Measurements from ENCODE around the gene ZNF511.

ZNF511 gene

GRCh38 chr10:133338080-133339071, 29.7 kb downstream of the ZNF511 start:
- no peak for DNase-seq (ENCODE audit: low read depth, low spot score)
- H3K27ac ChIP-seq = no peak overlapping the region
- TF ChIP-seq POLR2AphosphoS5 (IDR thresholded peaks at IDR 0.05; ENCODE audit: borderline replicate concordance, low read depth, low read length) (no peak), FOXP2 (optimal IDR thresholded peaks at IDR 0.05; ENCODE audit: control extremely low read depth, extremely low read length, insufficient read depth) (no peak), EZH2 (IDR thresholded peaks at IDR 0.05) (no peak)
- no peak overlapping the region for H3K4me3 ChIP-seq
- H3K36me3 ChIP-seq (ENCODE audit: insufficient read depth, low read length) = no peaks in the 10 kb centered on the region
- H3K9ac ChIP-seq (ENCODE audit: insufficient read length) = no peak overlapping the region
- H3K9me3 ChIP-seq (ENCODE audit: low read depth, low read length) = no peaks in the 10 kb centered on the region

GRCh38 chr10:133339708-133340380, 31.1 kb downstream of the ZNF511 start:
- Histone ChIP-seq H3K9ac (ENCODE audit: insufficient read length) (no peak overlapping the region), H3K9me3 (ENCODE audit: low read depth, low read length) (no peaks in the 10 kb centered on the region), H3K36me3 (ENCODE audit: insufficient read depth, low read length) (no peaks in the 10 kb centered on the region), H3K27ac (no peak overlapping the region), H3K4me3 (no peak overlapping the region)
- TF ChIP-seq EZH2 (IDR thresholded peaks at IDR 0.05) (no peak), FOXP2 (optimal IDR thresholded peaks at IDR 0.05; ENCODE audit: control extremely low read depth, extremely low read length, insufficient read depth) (no peak), POLR2AphosphoS5 (IDR thresholded peaks at IDR 0.05; ENCODE audit: borderline replicate concordance, low read depth, low read length) (no peak)
- DNase-seq (ENCODE audit: low read depth, low spot score) = no peak

- no peak for TF ChIP-seq FOXP2 (optimal IDR thresholded peaks at IDR 0.05; ENCODE audit: control extremely low read depth, extremely low read length, insufficient read depth)
- no peak for TF ChIP-seq POLR2AphosphoS5 (IDR thresholded peaks at IDR 0.05; ENCODE audit: borderline replicate concordance, low read depth, low read length)
- no peak for TF ChIP-seq EZH2 (IDR thresholded peaks at IDR 0.05)
Measured at GRCh38 chr10:133341983-133342382, 33.3 kb downstream of the ZNF511 start.

GRCh38 chr10:133342942-133343341, 34.2 kb downstream of the ZNF511 start:
- no peaks in the 10 kb centered on the region for H3K9me3 ChIP-seq (ENCODE audit: low read depth, low read length)
- DNase-seq (ENCODE audit: low read depth, low spot score) = no peak
- TF ChIP-seq EZH2 (IDR thresholded peaks at IDR 0.05) (no peak), POLR2AphosphoS5 (IDR thresholded peaks at IDR 0.05; ENCODE audit: borderline replicate concordance, low read depth, low read length) (no peak), FOXP2 (optimal IDR thresholded peaks at IDR 0.05; ENCODE audit: control extremely low read depth, extremely low read length, insufficient read depth) (no peak)
- H3K9ac ChIP-seq (ENCODE audit: insufficient read length) = no peak overlapping the region
- H3K36me3 ChIP-seq (ENCODE audit: insufficient read depth, low read length) = no peaks in the 10 kb centered on the region
- H3K27ac ChIP-seq = no peak overlapping the region
- no peak overlapping the region for H3K4me3 ChIP-seq

More at GRCh38 chr10:133341983-133342382, 33.3 kb downstream of the ZNF511 start:
- Histone ChIP-seq H3K9ac (ENCODE audit: insufficient read length) (no peak overlapping the region), H3K9me3 (ENCODE audit: low read depth, low read length) (no peaks in the 10 kb centered on the region), H3K36me3 (ENCODE audit: insufficient read depth, low read length) (no peaks in the 10 kb centered on the region), H3K4me3 (no peak overlapping the region), H3K27ac (no peak overlapping the region)
- DNase-seq (ENCODE audit: low read depth, low spot score) = no peak

GRCh38 chr10:133343558-133343957, 34.8 kb downstream of the ZNF511 start:
- Histone ChIP-seq H3K4me3 (no peak overlapping the region), H3K27ac (no peak overlapping the region), H3K9me3 (ENCODE audit: low read depth, low read length) (no peaks in the 10 kb centered on the region), H3K9ac (ENCODE audit: insufficient read length) (no peak overlapping the region), H3K36me3 (ENCODE audit: insufficient read depth, low read length) (no peaks in the 10 kb centered on the region)
- TF ChIP-seq FOXP2 (optimal IDR thresholded peaks at IDR 0.05; ENCODE audit: control extremely low read depth, extremely low read length, insufficient read depth) (no peak), POLR2AphosphoS5 (IDR thresholded peaks at IDR 0.05; ENCODE audit: borderline replicate concordance, low read depth, low read length) (no peak), EZH2 (IDR thresholded peaks at IDR 0.05) (no peak)
- no peak for DNase-seq (ENCODE audit: low read depth, low spot score)

- no peak for DNase-seq (ENCODE audit: low read depth, low spot score)
- Histone ChIP-seq H3K27ac (no peak overlapping the region), H3K4me3 (no peak overlapping the region), H3K36me3 (ENCODE audit: insufficient read depth, low read length) (no peaks in the 10 kb centered on the region), H3K9me3 (ENCODE audit: low read depth, low read length) (no peaks in the 10 kb centered on the region), H3K9ac (ENCODE audit: insufficient read length) (no peak overlapping the region)
- TF ChIP-seq EZH2 (IDR thresholded peaks at IDR 0.05) (no peak), POLR2AphosphoS5 (IDR thresholded peaks at IDR 0.05; ENCODE audit: borderline replicate concordance, low read depth, low read length) (no peak), FOXP2 (optimal IDR thresholded peaks at IDR 0.05; ENCODE audit: control extremely low read depth, extremely low read length, insufficient read depth) (no peak)
Measured at GRCh38 chr10:133344236-133344635, 35.5 kb downstream of the ZNF511 start.

- TF ChIP-seq FOXP2 (optimal IDR thresholded peaks at IDR 0.05; ENCODE audit: control extremely low read depth, extremely low read length, insufficient read depth) (no peak), EZH2 (IDR thresholded peaks at IDR 0.05) (no peak), POLR2AphosphoS5 (IDR thresholded peaks at IDR 0.05; ENCODE audit: borderline replicate concordance, low read depth, low read length) (no peak)
- no peak for DNase-seq (ENCODE audit: low read depth, low spot score)
Measured at GRCh38 chr10:133346413-133346812, 37.7 kb downstream of the ZNF511 start.

More at GRCh38 chr10:133346413-133346812, 37.7 kb downstream of the ZNF511 start:
- no peak overlapping the region for H3K27ac ChIP-seq
- H3K9me3 ChIP-seq (ENCODE audit: low read depth, low read length) = no peaks in the 10 kb centered on the region
- H3K36me3 ChIP-seq (ENCODE audit: insufficient read depth, low read length) = no peaks in the 10 kb centered on the region
- no peak overlapping the region for H3K9ac ChIP-seq (ENCODE audit: insufficient read length)
- no peak overlapping the region for H3K4me3 ChIP-seq

Measured in SK-N-MC (cell line).